HG02938 (cell line): ENCODE measurements around the gene NINL.
"Not testable (repeated sequence)": the region's sequence is repeated elsewhere in the genome, so short reads cannot be mapped to it uniquely, and the experiment has no call there.

Experiments used
- ATAC-seq: cut with Tn5 transposase; IDR thresholded peaks from one replicate; pipeline ENCODE4 v1.9.1; 2021; ENCODE audit warnings: mild to moderate bottlenecking, moderate library complexity; ENCODE audit not compliant: unreplicated experiment

NINL gene

GRCh38 chr20:25487975-25488374 lies 97.4 kb downstream of the NINL start:
- no peak for ATAC-seq

- ATAC-seq = no peak
Measured at GRCh38 chr20:25487306-25487705, 98.0 kb downstream of the NINL start.

DNA sequence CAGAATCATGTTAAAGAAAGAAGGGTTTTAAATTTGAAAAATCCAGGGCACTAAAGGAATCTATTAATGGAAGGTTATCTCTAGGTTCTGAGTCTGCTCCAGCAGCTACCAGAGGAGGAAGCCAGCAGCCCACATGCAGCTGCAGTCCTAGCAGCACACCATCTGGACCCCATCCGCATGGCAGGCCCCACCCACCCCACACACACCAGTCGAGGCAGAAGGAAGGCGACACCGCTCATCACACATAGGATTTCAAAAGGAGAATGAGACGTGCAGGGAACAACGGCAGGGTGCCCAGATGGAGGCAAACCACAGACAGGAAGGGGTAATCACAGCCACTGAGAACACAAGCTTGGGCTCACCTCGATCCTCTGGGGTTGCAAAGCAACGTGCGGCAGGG lies 99.0 kb downstream of the NINL start:
- no peak for ATAC-seq

GRCh38 chr20:25485872-25486271 lies 99.5 kb downstream of the NINL start:
- ATAC-seq = no peak

DNA sequence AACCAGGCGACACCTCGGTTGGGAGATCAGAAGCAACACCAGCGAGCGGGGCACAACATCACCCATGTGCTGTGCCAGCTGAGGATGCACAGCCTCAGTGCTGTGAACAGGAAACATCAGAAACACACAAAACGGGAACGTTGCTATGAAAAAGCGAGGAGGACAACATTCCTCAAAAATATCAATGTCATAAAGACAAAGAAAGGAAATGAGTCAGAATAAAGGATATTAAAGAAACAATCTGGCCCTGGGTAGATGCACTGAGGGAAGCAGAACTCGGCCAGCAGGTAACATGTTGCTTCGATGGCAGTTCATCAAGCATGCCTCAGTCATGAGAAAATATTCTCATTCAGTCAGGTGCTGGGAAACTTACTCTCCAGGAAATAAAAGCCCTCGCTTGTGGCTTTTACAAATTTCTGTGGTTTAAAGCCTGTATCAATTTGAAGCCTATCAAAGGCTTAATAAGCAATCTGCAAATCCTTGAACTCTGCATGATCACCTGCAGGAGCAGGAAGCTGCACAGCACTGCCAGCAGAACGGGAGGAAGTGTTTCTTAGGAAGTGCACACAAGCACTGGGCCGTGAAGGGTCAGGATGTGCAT lies 100.3 kb downstream of the NINL start:
- no peak for ATAC-seq

GRCh38 chr20:25484224-25484846 lies 101.0 kb downstream of the NINL start:
- ATAC-seq = no peak

DNA sequence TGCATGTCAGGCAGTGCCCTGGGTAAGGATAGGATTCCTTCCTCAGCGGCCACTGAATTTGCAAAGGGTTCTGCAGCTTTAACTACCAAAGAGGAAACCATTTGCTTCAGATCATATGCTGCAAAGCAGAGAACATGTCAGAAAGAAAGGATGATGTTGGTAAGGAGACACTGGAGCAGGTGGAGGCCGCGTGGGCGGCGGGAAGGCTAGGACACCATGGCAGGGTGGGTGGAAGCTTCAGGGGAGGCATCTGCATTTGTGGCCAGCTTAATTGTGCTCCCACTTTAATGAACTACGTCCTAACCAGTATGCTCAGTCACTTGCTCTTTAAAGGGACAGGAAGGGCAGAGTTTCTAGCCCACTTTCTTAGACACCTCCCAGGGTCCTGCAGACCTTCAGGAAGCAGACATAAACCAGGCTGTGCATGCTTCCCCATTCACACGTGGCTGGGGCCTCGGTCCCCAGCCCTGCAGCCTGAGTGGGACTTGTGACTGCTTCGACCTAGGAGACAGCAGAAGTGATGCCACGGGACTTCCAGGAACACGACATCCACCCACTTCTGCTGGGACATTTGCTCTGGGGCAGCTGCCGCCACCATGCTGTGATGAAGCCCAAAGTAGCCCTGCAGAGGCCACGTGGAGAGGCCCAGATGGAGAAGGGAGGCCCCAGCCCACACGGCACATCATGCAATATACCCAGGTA lies 101.7 kb downstream of the NINL start:
- no peak for ATAC-seq

GRCh38 chr20:25481918-25482253 lies 103.4 kb downstream of the NINL start:
- ATAC-seq = no peak

- ATAC-seq = no peak
Measured at GRCh38 chr20:25481235-25481917, 104.0 kb downstream of the NINL start.

- ATAC-seq = no peak
Measured at GRCh38 chr20:25480797-25481196, 104.5 kb downstream of the NINL start.

- no peak for ATAC-seq
Measured at GRCh38 chr20:25480156-25480555, 105.2 kb downstream of the NINL start.

DNA sequence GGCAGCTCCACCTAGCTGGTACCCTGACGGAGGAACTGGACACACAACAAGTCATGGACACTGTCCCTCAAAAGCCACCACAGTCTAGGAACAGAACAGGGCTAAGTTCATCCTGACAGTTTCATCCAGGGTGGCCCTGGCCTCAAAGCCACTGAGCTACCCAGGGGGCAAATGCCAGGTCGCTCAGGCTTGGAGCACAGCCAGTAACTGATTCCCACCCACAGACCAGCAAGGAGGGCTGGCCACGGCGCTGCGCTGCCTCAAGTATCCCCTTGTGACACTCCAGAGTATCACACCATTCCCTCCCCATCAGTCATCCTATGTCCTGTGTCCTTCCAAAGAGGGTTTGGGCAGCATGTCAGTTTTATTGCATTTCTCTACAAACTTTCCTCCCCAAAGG lies 105.7 kb downstream of the NINL start:
- ATAC-seq = no peak

DNA sequence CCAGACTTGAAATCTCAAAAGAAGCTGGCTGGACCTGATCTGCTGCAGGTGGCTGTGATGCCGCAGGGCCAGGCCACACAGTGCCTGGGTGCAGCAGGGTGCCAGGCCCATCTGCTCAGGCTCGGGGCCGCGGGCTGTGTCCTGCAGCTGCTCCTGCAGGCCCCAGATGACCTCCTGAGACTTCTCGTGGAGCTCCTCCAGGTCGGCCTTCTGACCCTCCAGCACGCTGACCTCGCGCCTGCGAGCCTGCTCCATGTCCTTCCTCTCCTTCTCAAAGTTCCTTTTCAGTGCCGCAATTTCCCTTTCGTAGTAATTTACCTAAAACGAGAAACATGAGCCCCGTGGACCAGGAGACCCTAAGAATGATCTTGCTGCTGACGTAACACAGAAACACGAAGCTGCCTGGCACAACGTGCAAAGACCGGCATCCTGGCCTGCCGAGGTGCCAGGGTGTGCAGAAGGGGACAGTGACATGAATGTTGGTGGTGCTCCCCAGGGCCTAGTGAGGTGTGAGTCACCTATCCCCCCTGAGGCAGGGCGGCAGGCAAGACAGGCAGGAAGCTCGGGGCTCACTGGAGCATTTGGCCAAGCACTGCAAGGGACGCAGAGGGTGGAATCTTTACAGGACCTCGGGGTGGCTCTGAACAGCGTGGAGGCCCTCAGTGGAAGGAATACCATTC lies 106.3 kb downstream of the NINL start:
- no peak for ATAC-seq

DNA sequence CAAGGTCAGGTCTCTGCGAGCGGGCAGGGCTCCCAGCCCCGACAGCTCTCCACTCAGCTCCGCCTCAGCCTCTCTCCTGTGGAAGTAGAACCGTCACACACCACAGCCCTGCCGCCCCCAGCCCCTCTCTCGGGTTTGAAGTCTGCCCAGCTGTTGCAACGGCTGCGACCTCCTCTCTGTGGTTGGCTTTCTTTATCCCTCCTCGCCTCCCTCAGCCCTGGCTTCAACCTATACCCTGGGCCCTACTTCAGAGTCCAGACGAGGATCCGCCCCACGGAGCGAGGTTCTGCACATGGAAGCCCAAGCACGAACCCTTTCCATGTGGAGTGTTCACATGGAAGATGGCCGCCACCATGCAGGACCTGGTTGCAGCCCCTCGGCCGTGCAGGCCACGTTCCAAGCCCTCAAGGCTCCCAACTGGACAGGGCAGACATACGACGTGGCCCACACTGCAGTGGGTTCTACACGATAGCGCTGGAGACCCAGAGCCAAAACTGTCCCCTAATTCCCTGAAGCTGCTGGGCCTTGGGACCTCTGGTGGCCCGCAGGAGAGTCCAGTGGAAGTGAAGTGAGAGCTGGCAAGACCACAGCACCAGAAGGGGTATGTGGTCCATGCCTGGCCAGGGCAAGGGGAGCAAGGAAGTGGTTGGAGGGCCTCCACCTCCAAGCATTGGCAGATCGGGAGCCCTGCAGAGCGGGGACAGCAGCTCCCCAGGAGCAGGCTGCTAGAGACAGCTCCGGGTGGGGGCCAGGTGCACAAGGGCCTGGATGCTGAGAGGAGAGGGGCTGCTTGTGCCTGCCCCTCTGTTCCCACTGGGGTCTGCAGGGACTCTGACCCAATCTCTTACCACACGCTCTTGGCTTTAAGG lies 108.1 kb downstream of the NINL start:
- no peak for ATAC-seq

DNA sequence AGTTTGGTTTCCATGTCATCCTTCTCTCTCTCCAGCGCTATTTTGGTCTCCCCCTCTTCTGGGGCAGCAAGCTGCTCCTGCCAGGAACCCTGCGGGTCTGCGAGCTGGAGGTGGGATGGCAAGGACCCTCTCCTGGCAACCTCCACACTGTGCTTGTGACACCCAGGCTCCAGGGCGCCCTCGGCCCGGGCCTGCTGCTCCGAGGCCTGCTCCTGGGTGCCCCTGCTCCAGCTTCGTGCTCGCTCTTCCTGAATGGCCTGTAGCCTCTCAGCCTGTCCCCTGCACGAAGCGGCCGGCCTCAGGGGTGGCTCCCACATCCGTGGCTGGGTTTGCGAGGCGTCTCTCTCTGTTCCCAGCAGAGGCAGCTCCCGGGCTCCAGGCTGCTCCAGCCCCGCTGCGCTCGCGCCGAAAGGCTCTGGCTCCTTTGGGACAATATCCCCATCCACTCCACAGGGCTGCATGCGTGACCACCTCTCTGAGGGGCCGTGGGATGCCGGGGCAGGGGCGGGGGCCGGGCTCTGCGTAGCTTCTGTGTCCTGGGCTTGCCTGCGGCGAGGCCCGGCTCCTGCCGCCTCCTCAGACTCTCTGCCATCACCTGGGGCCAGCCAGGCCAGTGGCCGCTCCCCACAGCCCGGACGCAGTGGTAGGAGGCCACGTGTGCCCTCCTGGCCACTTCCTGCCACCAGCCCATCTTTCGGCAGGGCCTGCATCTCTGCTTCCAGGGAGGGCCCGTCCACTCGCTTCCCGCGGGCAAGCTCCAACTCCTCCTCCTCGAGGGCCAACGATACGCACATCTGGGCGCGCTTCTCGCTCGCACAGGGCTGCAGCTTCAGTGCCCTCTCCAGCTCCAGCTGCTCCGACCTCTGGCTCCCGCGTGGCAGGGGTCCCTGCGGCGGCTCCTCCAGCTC lies 109.0 kb downstream of the NINL start:
- no peak for ATAC-seq

- not testable (repeated sequence) for ATAC-seq
Measured at GRCh38 chr20:25473297-25473696, 112.0 kb downstream of the NINL start.

- ATAC-seq = no peak
Measured at GRCh38 chr20:25471020-25471419, 114.3 kb downstream of the NINL start.

- ATAC-seq = peak; percentile 67
Measured at GRCh38 chr20:25470045-25470444, 115.3 kb downstream of the NINL start.

DNA sequence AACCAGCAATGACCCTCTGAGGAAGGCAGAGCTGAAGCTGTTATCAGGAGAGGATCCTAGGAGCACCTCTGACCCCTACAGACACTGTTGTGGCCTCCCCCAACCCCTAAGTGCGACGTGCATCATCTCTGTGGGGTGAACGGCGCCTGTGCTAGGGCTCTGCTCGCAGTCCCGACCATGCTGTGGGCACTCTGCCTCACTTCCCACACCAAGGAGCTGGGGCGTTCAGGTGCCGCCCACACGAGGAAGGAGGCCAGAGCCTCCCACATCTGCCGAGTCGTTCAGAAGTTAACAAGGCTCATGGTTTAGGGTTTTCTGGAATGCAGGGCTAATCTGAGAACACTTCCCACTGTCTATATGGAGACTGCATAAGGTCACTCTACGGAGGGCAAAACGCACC lies 115.8 kb downstream of the NINL start:
- no peak for ATAC-seq
